GM11168 (cell line): ENCODE data around the gene ZNF189.

Source experiments
- in situ Hi-C: fragments of 300-500 bp; cut with MboI; formaldehyde crosslinking; loops from one replicate; pipeline ENCODE4 v1.12.0; 2022; ENCODE audit warnings: low sequenced_read_pairs; ENCODE audit not compliant: unreplicated experiment

Gene ZNF189

DNA sequence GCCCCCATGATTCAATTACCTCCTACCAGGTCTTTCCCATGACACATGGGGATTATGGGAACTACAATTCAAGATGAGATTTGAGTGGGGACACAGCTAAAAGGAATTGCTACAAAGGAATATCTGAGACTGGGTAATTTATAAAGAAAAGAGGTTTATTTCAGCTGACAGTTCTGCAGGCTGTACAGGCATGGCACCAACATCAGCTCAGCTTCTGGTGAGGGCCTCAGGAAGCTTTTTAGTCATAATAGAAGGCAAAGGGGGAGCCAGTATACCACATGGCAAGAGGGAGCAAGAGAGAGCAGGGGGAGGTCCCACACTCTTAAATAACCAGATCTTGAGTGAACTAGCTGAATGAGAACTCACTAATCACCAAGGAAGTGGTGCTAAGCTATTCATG, 48.1 kb downstream of the ZNF189 start:
- in situ Hi-C loops, result no loop called here

DNA sequence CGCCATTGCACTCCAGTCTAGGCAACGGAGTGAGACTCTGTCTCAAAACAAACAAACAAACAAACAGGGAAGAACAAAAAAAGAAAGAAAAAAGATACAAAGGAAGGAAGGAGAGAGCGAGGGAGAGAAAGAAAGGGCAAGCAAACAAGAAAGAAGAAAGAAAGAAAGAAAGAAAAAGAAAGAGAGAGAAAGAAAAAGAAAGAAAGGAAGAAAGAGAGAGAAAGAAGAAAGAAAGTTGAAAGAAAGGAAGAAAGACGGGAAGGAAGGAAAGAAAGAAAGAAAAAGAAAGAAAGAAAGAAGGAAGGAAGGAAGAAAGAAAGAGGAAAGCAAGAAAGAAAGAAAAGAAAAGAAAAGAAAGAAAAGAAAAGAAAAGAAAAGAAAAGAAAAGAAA, 50.0 kb downstream of the ZNF189 start:
- in situ Hi-C loops, result no loop called here

DNA sequence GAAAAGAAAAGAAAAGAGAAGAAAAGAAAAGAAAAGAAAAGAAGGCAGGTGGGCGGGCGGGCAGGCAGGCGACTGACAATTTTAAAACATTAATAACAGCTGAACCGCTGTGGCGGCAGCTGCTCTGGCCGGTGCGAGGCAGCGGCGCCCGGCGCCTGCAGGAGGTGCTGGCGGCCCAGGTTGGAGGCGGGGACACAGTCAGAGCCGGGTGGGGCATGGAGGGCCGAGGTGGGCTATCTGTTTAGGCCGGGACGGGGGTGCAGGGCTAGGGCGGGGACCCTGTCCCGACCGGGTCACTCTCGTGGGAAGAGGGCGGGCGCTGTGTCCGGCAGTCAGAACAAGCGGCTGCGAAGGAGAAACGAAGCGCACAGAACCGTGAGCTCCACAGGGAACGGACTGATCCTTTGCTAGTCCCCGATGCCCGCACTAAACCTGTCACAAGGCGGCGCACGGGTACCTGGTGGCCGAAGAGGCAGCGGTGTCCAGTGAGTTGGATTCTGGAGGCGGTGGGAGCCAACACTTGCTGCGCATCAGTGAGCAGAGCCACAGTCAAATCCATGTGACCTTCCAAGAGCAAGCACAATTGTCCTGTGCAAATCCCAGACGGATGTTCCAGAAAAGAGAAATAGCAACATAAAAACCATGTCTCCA, 50.5 kb downstream of the ZNF189 start:
- in situ Hi-C loops, result no loop called here

- in situ Hi-C loops, result loop anchor here (5.0 kb wide), 1 partner anchor 81 kb away; the partner anchor contains the start of gene RNF20
These were observed 52.3 kb downstream of the ZNF189 start for GRCh38 chr9:101450931-101451330.

GRCh38 chr9:101451498-101451897, 52.8 kb downstream of the ZNF189 start:
- in situ Hi-C loops, result loop anchor here (5.0 kb wide), 1 partner anchor 81 kb away; the partner anchor contains the start of gene RNF20

- in situ Hi-C loops, result loop anchor here (5.0 kb wide), 1 partner anchor 78 kb away; the partner anchor contains the start of gene RNF20
These were observed 55.3 kb downstream of the ZNF189 start for GRCh38 chr9:101453776-101454570.

DNA sequence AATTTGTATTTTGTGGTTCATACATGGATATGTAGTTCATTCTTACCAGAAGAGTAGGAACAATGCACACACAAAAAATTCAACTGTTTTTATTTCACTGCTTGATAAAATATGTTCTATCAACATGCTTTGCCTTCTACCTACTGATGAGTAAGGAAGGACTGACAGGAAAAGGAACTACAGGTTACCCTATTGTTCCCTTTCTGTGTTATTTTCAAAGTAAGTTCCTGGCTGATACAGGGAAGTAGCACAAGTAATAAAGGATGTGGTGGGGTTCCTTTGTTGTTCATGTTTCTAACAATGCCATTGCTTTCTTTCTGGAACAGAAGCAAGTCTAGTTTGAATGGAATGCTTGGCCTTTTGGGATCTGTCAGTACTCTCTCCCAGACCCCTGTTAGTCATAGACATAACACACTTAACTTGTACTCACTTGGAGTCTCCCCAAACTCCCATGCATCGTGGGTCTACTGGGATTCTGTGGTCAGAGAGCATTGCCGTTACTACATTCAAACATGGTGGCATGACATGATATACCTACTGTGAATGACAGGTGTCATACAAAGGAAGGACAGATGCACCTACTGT, 57.1 kb downstream of the ZNF189 start:
- in situ Hi-C loops, result no loop called here

DNA sequence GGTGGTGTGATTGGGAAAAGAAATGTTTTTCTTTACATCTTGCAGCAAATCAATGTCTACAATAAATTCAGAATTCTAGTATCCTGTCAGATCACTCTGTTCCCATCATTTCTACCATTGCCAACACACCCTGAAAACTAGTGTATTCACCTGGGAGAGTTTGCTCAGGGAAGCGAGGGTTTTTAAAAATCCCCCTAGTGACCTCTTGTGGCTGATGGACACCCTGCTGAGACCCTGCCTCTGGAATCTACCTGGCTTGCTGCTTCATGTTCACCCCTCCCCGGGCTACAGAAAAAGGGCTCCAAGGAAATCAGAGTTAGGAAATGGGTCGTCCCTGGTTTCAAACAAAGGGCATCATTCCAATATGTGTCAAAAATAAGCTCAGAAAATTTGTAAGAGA, 58.4 kb downstream of the ZNF189 start:
- in situ Hi-C loops, result no loop called here

GRCh38 chr9:101458963-101459631, 60.4 kb downstream of the ZNF189 start:
- in situ Hi-C loops, result no loop called here
